ENCODE data around the gene PLD4. TPM values are rescaled to one million over a fixed set of nuclear protein-coding genes. Genes with fewer than 3 reads are reported as not detected.

The PLD4 gene
- total RNA-seq, 2 donors from 2014 or later, result 1.2 to 5.4 TPM

DNA sequence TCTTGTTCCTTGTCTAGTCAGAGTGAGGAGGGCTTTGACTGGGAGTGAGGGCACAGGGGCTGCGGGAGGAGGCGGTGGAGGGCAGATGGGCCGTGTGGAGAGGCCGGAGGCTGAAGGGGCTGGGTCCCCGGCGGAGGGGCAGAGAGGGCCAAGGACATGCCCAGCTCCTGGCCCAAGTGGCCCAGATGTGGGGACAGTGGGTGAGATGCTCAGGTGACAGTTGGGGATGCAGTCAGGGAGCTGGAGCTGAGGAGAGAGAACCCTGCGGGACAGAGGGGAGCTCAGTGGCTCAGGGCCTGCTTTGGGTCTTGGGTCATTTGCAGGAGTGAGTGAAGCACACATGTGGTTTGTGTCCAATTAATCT, 26.5 kb upstream of the PLD4 start:
- intact Hi-C loops (cut with DNase I), result loop anchor here (5.0 kb wide), 1 partner anchor 34 kb away; no protein-coding TSS in a partner anchor
- WGBS, result 94% methylated on average over 7 of the region's 7 CpGs
- DNase-seq (ENCODE audit: low spot score), result no peak
- H3K9me3 ChIP-seq, result no peaks in the 10 kb centered on the region
- H3K4me1 ChIP-seq (replicated peaks), result no peaks in the 10 kb centered on the region
- TF ChIP-seq CTCF (IDR thresholded peaks at IDR 0.05) (no peak), POLR2AphosphoS5 (IDR thresholded peaks at IDR 0.05) (no peak), POLR2A (IDR thresholded peaks at IDR 0.05) (no peak)
- no peak overlapping the region for H3K4me3 ChIP-seq
- no peaks in the 10 kb centered on the region for H3K27me3 ChIP-seq (replicated peaks; ENCODE audit: insufficient read depth)
- no peaks in the 10 kb centered on the region for H3K36me3 ChIP-seq
- no peak overlapping the region for H3K27ac ChIP-seq

DNA sequence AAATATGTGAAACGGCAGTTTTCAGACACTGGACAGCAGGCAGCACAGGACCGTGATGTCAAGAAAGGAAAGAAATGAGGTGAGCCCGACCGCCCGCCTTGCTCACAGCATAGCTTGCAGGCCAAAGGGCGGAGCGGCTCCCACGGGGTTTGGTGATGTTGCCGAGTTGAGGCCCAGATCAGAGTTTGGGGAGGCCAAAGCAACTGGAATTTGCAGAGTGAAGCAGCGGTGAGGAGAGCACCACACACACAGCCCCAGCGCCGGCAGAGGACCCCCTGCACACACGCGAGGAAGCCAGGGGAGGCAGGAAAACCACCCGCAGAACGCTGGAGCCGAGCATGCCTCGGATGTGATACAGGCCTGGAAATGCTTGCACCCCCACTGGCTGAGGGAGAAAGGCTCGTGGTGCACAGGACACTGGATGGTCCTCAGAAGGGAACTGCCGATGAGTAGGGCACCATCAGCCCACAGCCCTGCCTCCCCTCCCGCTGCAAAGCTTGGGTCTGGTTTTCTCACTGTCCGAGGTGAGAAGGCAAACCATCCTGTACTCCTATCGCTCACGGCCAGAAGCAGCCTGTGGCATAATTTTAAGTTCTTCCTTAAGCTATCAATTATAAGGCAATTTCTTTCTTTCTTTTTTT, 25.7 kb upstream of the PLD4 start:
- no peaks in the 10 kb centered on the region for H3K9me3 ChIP-seq
- no peak for DNase-seq (ENCODE audit: low spot score)
- no peaks in the 10 kb centered on the region for H3K27me3 ChIP-seq (replicated peaks; ENCODE audit: insufficient read depth)
- WGBS, result 67% methylated on average over 24 of the region's 24 CpGs
- no peak overlapping the region for H3K4me3 ChIP-seq
- H3K4me1 ChIP-seq (replicated peaks), result no peaks in the 10 kb centered on the region
- H3K27ac ChIP-seq, result no peak overlapping the region
- no peaks in the 10 kb centered on the region for H3K36me3 ChIP-seq
- intact Hi-C loops (cut with DNase I), result loop anchor here (5.0 kb wide), 1 partner anchor 33 kb away; no protein-coding TSS in a partner anchor
- TF ChIP-seq POLR2A (IDR thresholded peaks at IDR 0.05), result no peak
- no peak for TF ChIP-seq CTCF (IDR thresholded peaks at IDR 0.05)
- no peak for TF ChIP-seq POLR2AphosphoS5 (IDR thresholded peaks at IDR 0.05)

GRCh38 chr14:104899781-104900180, 24.9 kb upstream of the PLD4 start:
- Histone ChIP-seq H3K4me3 (no peak overlapping the region), H3K4me1 (replicated peaks) (no peaks in the 10 kb centered on the region), H3K27me3 (replicated peaks; ENCODE audit: insufficient read depth) (no peaks in the 10 kb centered on the region), H3K27ac (no peak overlapping the region), H3K9me3 (no peaks in the 10 kb centered on the region), H3K36me3 (no peaks in the 10 kb centered on the region)
- no peak for DNase-seq (ENCODE audit: low spot score)
- no peak for TF ChIP-seq CTCF (IDR thresholded peaks at IDR 0.05)
- TF ChIP-seq POLR2AphosphoS5 (IDR thresholded peaks at IDR 0.05), result no peak
- no peak for TF ChIP-seq POLR2A (IDR thresholded peaks at IDR 0.05)
- 59% methylated on average over 2 of the region's 2 CpGs for WGBS
- intact Hi-C loops (cut with DNase I), result loop anchor here (5.0 kb wide), 1 partner anchor 33 kb away; no protein-coding TSS in a partner anchor

GRCh38 chr14:104900639-104901512, 23.8 kb upstream of the PLD4 start:
- 85% methylated on average over 12 of the region's 12 CpGs for WGBS
- DNase-seq (ENCODE audit: low spot score), result no peak
- TF ChIP-seq POLR2A (IDR thresholded peaks at IDR 0.05) (no peak), POLR2AphosphoS5 (IDR thresholded peaks at IDR 0.05) (no peak), CTCF (IDR thresholded peaks at IDR 0.05) (no peak)
- Histone ChIP-seq H3K27ac (no peak overlapping the region), H3K36me3 (no peaks in the 10 kb centered on the region), H3K9me3 (no peaks in the 10 kb centered on the region), H3K4me1 (replicated peaks) (no peaks in the 10 kb centered on the region), H3K4me3 (no peak overlapping the region), H3K27me3 (replicated peaks; ENCODE audit: insufficient read depth) (no peaks in the 10 kb centered on the region)
- intact Hi-C loops (cut with DNase I), result no loop called here
